OCI-LY3 (cell line): ENCODE results near the gene EPS15.

ENCODE experiments used
- CTCF ChIP-seq: fragments of 200-600, 300-600 bp; sonication (generic); IDR thresholded peaks from 2 replicates; pipeline ENCODE4 v1.5.1; 2014; ENCODE audit warnings: antibody characterized with exemption, low read length, low read depth
- EZH2phosphoT487 ChIP-seq: fragments of 200-600 bp; shearing (Covaris generic); IDR thresholded peaks from 2 replicates; pipeline ENCODE4 v1.6.1; 2018; ENCODE audit warnings: antibody characterized with exemption, mixed run types, low read depth

- TF ChIP-seq CTCF, result no peak
- TF ChIP-seq EZH2phosphoT487, result no peak
Observed at GRCh38 chr1:51336004-51336403, 183.1 kb downstream of the EPS15 start.
